Measurements from ENCODE around the gene BMX. TPM values are rescaled to one million over a fixed set of nuclear protein-coding genes. Genes with fewer than 3 reads are reported as not detected.

Gene BMX
- polyA plus RNA-seq, 1 donor from 2014 or later = not detected

GRCh38 chrX:15496824-15497223 is 3.8 kb upstream of the BMX start:
- Histone ChIP-seq H3K36me3 (ENCODE audit: insufficient read depth, low read length) (no peaks in the 10 kb centered on the region), H3K4me2 (ENCODE audit: low read length) (no peak overlapping the region), H3K4me3 (ENCODE audit: low read length) (no peak overlapping the region), H2AFZ (ENCODE audit: low read depth, low read length) (no peak overlapping the region), H3K9ac (ENCODE audit: low read length) (no peak overlapping the region), H3K27me3 (ENCODE audit: insufficient read depth, low read depth, low read length) (no peaks in the 10 kb centered on the region), H3K27ac (ENCODE audit: low read length) (no peak overlapping the region), H3F3A (ENCODE audit: insufficient read depth, low read length, poor library complexity, severe bottlenecking) (no peaks in the 10 kb centered on the region), H3K9me2 (ENCODE audit: insufficient read depth, low read length) (no peaks in the 10 kb centered on the region), H4K20me1 (ENCODE audit: insufficient read depth) (no peaks in the 10 kb centered on the region), H3K9me3 (ENCODE audit: low read length) (no peaks in the 10 kb centered on the region), H3K79me2 (replicated peaks; ENCODE audit: insufficient read depth, low read length) (no peaks in the 10 kb centered on the region)
- TF ChIP-seq EZH2 (IDR thresholded peaks at IDR 0.05; ENCODE audit: borderline replicate concordance, insufficient read depth, low read length, poor library complexity, severe bottlenecking) (no peak), EP300 (conservative IDR thresholded peaks at IDR 0.05; ENCODE audit: poor library complexity, severe bottlenecking) (no peak), SMC3 (conservative IDR thresholded peaks at IDR 0.05; ENCODE audit: poor library complexity) (no peak)

DNA sequence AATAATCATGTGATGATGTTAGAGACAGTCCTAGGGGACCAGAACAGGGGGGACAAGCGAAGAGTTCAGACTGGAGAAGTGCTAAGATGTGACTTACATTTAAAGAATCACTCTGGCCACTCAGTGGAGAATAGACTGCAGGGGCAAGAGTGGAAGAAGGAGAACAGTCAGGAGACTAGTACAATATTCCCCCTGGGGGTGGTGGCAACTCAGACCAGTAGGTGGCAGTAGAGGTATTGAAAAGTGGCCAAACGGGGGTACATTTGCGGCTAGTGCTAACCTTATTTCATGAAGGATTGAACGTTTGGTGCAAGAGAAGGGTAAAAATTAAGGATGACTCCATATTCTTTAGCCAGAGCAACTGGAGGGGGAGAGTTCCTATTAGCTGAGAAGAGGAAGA is 2.7 kb upstream of the BMX start:
- Histone ChIP-seq H3K9me2 (ENCODE audit: insufficient read depth, low read length) (no peaks in the 10 kb centered on the region), H3K4me2 (ENCODE audit: low read length) (no peak overlapping the region), H3K9ac (ENCODE audit: low read length) (no peak overlapping the region), H3K9me3 (ENCODE audit: low read length) (no peaks in the 10 kb centered on the region), H3K27me3 (ENCODE audit: insufficient read depth, low read depth, low read length) (no peaks in the 10 kb centered on the region), H3F3A (ENCODE audit: insufficient read depth, low read length, poor library complexity, severe bottlenecking) (no peaks in the 10 kb centered on the region), H4K20me1 (ENCODE audit: insufficient read depth) (no peaks in the 10 kb centered on the region), H2AFZ (ENCODE audit: low read depth, low read length) (no peak overlapping the region), H3K79me2 (replicated peaks; ENCODE audit: insufficient read depth, low read length) (no peaks in the 10 kb centered on the region), H3K4me3 (ENCODE audit: low read length) (no peak overlapping the region), H3K27ac (ENCODE audit: low read length) (no peak overlapping the region), H3K36me3 (ENCODE audit: insufficient read depth, low read length) (no peaks in the 10 kb centered on the region)
- no peak for TF ChIP-seq SMC3 (conservative IDR thresholded peaks at IDR 0.05; ENCODE audit: poor library complexity)
- no peak for TF ChIP-seq REST (IDR thresholded peaks at IDR 0.05; ENCODE audit: borderline replicate concordance)
- TF ChIP-seq RAD21 (conservative IDR thresholded peaks at IDR 0.05) = no peak
- TF ChIP-seq TAF1 (IDR thresholded peaks at IDR 0.05; ENCODE audit: low read depth) = no peak
- no peak for TF ChIP-seq EP300 (conservative IDR thresholded peaks at IDR 0.05; ENCODE audit: poor library complexity, severe bottlenecking)
- no peak for TF ChIP-seq MXI1 (conservative IDR thresholded peaks at IDR 0.05; ENCODE audit: poor library complexity, severe bottlenecking)
- TF ChIP-seq, protein P1, sequence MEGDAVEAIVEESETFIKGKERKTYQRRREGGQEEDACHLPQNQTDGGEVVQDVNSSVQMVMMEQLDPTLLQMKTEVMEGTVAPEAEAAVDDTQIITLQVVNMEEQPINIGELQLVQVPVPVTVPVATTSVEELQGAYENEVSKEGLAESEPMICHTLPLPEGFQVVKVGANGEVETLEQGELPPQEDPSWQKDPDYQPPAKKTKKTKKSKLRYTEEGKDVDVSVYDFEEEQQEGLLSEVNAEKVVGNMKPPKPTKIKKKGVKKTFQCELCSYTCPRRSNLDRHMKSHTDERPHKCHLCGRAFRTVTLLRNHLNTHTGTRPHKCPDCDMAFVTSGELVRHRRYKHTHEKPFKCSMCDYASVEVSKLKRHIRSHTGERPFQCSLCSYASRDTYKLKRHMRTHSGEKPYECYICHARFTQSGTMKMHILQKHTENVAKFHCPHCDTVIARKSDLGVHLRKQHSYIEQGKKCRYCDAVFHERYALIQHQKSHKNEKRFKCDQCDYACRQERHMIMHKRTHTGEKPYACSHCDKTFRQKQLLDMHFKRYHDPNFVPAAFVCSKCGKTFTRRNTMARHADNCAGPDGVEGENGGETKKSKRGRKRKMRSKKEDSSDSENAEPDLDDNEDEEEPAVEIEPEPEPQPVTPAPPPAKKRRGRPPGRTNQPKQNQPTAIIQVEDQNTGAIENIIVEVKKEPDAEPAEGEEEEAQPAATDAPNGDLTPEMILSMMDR (IDR thresholded peaks at IDR 0.05; ENCODE audit: poor library complexity, severe bottlenecking) = no peak
- TF ChIP-seq POLR2AphosphoS5 (IDR thresholded peaks at IDR 0.05) = no peak
- TF ChIP-seq EZH2 (IDR thresholded peaks at IDR 0.05; ENCODE audit: borderline replicate concordance, insufficient read depth, low read length, poor library complexity, severe bottlenecking) = no peak

All from neural cell (in vitro differentiated cells).